NCI-H2227 treated with DMSO at 0.1 percent for 48 hours (cell line): ENCODE results near the gene NR1H2.
"Not testable (repeated sequence)": the region's sequence is repeated elsewhere in the genome, so short reads cannot be mapped to it uniquely, and the experiment has no call there.

Source experiments
- DNase-seq: peaks from one replicate; lab custom pipeline; 2025; lab: John Stamatoyannopoulos, UW

NR1H2 gene

DNA sequence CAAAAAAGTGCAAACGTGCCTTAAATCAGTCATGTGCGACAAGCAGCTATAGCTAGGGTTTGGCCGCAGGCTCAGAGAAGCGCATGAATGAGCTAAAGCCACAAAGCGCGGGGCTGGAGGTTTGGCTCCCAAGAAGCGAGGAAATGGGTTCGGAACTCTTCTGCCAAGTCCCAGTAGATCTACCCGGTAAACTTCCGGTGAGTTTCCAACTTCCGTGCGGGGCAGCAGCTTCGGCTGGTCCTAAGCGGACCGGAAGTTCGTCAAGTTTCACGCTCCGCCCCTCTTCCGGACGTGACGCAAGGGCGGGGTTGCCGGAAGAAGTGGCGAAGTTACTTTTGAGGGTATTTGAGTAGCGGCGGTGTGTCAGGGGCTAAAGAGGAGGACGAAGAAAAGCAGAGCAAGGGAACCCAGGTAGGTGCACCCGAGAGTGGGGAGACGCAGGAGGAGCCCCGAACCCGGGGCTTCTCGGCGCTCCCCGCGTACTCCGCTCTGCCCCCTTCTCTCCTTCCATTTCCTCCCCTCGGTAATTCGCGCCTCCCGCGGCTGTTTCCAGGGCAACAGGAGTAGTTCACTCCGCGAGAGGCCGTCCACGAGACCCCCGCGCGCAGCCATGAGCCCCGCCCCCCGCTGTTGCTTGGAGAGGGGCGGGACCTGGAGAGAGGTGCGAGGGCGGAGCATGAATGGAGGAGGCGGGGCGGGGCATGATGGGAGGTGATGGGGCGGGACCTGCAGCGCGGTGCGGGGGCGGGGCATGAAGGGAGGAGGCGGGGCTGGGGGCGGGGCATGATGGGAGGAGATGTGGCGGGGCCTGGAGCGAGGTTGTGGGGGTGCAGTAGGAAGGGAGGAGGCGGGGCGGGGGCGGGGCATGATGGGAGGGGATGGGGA, at the start of gene NR1H2:
Gene NR1H2, plus strand, starts transcription at position 292 of the 885 bp plus-strand sequence. CDS start 1,149 bp downstream, outside the sequence.
- peak; percentile 87 for DNase-seq

DNA sequence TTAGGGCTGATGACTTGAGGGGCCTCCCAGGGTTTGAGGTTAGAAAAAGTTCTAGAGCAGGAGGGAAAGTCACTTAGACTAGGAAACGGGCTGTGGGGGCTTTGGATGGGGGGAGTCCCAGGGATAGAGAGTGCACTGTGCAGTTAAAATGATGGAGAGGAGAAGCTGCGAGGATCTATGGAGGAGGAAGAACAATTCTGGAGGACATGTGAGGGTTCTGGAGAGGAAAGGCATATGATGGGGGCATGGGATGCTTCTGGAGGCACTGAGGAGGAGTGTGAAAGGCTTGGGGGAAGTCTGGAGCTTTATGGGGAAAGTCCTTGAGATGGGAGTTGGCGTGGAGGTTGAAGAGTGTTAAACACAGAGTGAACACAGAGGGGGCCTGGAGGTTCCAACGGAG, 49.2 kb upstream of the NR1H2 start:
- no peak for DNase-seq

DNA sequence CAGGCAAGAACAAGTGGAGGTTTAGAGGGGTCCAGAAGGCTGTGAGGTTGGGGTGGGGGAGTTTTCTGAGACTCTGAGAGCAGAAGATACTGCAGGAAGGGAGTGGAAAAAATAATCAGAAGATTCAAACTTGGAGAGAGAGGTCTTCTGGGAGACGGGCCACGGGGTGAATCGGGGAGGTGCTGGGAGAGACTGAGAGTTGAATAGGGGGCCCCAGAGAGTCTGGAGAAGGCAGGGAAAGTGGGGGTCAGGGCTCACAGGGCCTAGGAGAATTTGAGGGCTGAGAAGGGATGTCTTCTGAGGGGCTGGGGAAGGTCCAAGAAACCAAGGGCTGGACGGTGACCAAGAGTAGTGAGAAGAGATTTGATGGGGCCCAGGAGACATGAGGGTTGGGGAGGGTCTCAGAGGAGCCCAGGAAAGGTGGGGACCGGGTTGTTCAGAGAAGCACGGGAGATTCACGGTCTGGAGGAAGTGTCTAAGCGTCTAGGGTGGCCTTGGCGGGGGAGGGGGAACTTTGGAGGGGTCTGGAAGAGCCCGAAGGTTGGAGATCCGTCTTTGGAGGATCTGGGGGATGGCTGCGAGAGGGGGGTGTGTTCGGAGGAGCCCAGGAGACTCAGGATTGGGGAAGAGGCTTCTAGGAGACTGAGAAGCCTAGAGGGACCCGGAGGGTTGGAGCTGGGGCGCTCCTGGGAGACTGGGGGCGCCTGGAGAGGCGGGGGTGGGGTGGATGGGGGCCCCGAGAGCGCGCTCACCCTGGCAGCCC, 48.6 kb upstream of the NR1H2 start:
- DNase-seq: no peak

DNA sequence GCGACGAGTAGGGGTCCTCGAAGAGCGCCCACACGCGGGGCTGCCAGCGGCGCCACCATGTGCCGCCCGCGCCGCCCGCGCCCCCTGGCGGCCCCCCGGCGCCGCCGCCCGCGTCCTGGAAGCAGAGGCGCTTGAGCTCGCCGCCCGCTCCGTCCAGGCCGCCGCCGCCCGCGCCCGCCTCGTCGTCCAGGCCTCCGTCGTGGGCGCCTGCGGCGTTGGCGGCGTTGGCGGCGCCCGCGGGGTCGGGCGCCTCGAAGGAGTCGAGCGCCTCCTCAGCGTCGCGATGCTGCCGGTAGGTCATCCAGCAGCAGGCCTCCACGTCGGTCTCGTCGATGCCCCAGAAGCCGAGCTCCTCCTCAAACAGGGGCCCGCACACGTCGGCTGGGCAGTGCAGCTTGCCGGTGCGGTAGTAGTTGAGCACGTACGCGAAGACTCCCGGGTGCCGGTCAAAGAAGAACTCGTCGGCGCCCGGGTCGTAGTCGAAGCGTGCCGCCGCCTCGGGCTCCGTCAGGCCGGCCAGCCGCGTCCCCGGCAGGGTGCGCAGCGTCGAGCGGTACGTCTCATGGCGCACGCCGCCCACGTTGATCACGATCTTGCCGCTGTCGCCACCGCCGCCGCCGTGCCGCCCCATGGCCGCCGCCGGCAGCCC, 47.9 kb upstream of the NR1H2 start:
- DNase-seq: no peak

DNA sequence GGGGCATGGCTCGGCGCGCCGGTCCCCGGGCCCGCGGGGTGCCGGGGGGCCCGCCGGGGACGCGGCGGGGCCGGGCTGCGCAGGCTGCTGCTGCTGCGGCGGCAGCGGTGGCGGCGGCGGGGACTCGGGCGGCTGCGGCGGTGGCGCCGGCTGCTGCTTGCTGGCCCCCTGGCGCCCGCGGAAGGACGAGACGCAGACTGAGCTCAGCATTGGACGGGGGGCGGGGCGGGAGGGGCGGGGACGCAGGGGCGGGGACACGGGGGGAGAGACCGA, 47.4 kb upstream of the NR1H2 start:
- no peak for DNase-seq

DNA sequence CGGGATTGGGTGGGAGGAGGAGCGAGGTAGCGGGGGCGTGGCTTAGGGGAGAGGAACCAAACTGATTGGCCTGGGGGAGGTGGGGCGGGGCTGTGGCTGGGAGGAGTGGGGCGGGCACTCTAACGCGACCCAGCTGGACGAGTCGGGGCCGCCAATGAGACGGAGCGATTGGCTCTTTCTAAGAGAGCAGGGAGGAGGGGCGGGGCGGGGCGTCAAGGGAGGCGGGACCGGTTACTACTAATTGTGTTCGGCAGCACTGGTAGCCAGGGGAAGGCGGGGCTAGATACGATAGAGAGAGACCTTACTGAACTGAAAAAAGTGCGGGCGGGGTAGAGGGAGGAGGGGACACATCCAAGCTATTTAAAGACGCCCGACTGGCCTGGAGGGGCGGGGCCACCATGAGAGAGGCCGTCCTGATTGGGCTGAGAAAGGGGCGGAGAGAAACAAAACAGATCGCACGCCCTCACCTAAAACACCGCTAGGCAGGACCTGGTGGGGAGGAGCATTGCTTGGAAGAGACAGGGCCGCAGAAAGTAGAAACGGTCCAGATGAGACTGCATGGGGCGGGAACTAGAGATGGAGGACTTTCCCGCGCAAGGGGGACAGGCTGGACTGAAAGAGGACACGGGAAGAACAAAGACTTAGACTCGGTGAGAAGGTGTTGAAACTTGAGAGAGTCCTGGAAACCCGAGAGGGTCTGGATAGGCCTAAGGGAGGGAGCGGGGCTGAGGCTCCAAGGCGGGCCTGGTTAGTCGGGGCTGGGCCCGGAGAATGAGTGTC, 46.9 kb upstream of the NR1H2 start, which contains the start of gene KCNC3:
Gene KCNC3, minus strand, starts transcription at position 232 of the 780 bp plus-strand sequence. CDS start 295 bp downstream, outside the sequence.
- peak; percentile 98 for DNase-seq

DNA sequence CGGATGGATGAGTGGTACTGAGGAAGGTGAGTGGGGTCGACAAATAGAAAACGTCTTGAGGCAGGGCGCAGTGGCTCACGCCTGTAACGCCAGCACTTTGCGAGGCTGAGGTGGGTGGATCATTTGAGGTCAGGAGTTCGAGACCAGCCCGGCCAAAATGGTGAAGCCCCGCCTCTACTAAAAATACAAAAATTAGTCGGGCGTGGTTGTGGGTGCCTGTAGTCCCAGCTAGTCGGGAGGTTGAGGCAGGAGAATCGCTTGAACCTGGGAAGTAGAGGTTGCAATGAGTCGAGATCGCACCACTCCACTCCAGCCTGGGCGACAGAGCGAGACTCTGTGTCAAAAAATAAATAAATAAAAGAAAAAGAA, 46.3 kb upstream of the NR1H2 start:
- DNase-seq: not testable (repeated sequence)

DNA sequence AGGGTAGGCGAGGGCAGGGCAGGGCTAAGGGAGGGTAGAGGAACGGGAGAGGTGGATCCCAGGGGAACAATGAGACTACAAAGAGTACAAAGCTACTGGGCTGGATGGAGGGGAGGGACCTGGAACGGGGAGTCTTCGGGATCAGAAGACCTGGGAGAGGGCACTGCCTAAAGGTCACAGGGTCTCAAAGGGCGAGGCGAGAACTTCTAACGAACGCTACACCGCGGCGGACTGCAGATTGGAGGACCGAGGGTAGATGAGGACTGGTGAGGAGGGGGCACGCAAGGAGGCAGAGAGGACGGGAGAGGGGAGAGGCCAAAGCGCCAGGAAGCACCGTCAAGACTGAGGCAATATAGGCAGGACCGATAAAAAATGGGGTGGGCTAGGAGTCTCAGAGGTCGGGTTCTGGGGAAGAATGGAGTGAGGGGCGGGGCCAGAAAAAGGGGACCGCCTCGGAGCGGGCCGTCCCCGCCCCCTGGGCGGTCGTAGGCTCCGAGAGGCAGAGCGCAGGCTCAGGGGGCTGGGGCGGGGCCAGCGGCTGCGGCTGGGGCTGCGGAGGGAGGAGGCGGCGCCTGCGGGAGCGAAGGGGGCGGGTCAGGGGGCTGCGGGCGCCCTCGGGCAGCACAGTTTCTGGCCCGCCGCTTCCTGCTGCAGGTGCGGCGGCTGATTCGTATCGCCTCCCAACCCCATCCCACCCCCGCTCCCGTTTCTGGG, 45.7 kb upstream of the NR1H2 start:
- peak; percentile 88 for DNase-seq

DNA sequence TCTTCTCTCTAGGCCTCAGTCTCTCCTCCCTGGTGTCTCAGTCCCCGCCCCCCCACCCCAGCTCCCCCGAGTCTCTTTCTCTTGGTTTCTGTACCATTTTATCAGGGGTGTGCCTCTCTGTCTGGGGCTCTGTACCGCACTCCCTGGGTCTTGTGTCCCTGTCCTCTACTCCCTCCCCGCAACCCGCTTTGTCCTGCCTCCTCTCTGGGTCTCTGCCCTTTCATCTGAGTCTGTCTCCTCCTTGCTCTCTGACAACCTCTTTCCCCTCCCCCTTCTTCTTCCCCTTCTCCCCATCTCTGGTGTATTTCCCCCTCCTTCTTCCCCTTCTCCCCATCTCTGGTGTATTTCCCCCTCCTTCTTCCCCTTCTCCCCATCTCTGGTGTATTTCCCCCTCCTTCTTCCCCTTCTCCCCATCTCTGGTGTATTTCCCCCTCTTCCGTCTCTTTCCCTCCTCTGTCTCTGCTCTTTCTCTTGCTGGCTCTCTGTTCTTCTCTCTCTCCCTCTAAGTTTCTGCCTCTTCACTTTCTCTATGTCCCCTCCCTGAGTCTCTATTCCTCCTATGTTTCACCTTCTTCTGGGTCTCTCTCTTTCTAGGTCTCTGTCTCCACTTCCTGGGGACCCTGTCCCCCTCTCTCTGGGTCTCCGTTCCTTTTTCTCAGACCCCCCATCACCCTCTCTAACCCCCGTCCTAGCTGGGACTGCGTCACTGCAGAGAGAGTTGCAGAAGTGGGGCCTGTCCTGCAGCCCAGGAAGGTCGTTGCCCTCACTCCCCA, 44.9 kb upstream of the NR1H2 start:
- no peak for DNase-seq

DNA sequence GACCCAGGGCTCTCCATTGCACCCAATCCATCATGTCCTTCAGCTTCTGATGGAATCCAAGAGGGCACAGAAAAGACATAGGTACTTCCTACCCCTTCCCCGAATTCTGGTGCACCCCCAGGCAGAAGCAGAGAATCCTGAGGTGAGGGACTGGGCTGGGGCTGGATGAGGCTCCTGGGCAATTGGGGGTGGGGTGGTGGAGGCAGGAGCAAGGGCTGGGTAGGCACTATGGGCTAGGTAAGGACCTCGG, 44.3 kb upstream of the NR1H2 start:
- DNase-seq: no peak

DNA sequence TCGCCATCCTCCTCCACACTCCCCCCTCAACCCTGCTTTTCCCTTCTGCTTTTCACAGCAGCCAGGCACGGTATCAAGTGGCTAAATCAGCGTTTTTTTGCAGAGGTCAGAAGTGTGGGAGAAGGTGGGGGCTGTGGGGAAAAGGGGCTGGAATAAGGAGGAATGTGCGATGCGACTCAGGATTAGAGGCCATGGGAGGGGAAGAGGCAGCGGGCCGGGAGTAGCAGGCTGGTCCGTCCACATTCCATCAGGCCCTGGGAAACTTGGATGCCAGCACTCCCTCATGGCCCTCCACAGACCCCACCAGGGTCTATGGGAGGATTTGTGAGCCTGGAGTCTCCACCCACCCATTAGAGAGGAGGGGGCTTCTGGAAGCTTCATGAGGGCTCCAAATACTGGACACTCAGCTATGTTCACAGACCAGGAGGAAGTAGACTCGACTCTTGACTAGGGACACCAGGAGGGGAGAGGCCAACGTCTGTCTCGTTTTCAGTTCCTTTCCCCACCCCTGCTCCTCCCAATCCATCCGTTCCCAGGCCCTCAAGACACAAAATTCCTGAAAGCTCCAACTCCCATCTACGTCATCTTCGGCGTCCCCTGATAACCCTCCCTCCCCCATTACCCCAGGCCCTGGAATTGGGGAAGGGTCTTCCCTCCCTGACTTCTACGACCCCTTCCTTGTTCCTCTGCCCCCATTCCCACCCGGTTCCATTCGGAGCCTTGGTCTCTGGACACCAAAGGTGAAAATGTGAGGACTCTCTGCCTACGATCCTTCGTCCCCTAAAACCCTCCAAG, 43.8 kb upstream of the NR1H2 start:
- peak; percentile 3 for DNase-seq

DNA sequence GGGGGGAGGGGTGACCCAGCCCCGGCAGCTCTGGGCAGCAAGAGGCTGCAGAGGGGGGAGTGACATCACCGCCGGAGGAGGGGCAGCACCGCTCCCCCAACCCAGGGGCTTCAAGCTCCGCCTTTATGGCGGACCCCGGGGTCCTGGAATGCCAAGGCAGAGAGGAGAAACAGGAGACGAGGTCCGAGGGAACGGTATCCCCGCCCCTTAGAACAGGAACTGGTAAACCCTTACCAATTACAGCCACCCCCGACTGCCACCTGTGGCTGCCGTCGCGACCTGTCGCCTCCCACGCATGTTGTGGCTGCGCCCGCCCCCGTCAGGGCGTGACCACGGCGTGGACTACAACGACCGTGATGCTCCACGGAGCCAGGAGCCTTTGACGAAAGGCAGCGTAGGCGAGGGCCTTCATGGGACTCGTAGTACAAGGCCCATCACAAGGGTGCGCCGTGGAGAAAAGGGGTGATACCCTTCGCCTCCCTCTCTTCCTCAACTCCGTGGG, 43.0 kb upstream of the NR1H2 start:
- peak; percentile 96 for DNase-seq

DNA sequence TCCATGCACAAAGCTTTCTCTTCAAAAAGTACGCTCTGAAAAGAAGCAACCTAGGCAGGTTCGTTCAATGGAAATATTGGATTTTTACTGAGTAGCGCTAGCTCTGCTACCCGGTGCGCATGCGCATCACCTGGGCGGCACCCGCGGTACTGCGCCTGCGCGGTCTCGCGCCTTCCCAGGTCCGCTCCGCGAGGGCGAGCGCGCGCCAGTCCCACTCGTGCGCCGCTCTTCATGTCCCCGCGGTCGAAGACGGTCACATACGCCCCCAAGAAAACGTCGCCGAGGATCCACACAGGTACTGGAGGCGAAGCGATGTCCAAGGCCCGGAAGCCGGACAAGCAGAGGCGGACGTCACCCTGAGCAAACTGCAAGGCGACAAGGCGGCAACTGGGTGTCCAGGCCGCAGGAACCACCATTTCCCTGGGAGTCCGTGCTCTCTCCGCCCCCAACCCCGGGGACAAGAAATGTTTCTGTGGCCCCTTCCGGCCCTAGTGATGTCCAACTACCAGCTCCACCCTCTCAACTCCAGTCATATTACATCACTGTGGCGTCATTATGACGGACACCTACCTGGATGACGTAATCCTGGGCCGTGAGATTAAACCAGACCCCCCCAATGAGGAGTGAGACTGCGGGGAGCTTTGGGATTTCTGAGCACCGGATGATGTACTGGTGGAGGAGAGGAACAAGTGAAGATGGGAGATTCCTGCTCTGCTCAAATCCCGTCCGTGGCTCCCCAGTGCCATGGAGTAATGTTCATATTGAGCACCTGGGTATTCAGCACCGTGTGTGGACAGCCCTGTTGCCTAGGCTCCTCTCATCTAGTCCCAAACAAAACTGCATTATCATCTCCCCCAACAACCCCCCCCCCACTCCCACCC, 42.3 kb upstream of the NR1H2 start:
- DNase-seq: peak; percentile 96

DNA sequence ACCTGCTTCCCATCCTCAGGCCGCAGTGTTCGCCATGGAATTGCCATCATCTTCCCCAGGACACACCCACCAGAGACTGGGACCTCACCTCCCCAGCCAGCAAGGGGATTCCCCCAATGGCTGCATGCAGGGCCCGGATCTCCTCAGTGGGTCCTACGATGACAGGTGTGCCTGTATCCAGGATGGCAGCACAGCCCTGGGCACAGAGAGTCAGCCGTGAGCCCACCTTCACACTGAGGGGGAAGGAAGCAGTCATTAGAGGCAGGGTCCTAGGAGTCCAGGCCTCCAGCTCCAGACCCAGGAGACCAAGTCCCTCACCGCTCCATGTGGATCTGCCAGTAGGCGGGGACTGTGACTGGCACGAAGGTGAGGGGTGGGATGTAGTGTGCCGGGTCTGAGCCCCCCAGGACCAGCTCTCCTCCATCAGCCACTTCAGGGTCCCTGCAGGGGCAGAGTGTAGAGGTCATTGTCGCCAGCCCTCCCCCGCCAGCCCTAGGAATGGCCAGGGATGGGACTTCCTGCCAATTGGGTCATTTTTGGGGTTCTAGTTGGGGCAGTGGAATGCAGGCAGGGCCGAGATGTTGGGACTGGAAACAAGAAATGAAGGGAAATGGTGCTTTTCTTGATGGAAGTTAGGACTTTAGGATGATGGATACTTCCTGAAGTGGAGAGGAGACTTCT, 41.4 kb upstream of the NR1H2 start:
- DNase-seq: no peak

DNA sequence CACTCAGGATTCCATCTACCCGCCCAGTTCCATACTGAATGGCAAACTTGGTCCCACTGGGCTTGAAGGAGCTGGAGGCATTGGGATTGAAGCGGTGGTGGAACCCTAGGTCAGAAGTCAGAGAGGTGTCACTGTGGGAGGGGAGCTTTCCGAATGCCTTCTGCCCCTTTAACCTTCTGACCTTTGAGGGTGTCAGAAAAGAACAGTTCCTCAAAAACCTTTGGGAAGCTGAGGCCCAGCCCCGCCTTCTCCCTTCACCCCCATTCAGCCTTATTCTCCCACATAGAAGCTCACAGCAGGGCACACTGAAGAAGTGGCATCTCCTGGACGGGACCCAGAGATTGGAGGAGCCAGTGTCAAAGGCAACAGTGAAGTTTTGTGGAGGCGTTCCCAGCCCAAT, 39.2 kb upstream of the NR1H2 start:
- not testable (repeated sequence) for DNase-seq

DNA sequence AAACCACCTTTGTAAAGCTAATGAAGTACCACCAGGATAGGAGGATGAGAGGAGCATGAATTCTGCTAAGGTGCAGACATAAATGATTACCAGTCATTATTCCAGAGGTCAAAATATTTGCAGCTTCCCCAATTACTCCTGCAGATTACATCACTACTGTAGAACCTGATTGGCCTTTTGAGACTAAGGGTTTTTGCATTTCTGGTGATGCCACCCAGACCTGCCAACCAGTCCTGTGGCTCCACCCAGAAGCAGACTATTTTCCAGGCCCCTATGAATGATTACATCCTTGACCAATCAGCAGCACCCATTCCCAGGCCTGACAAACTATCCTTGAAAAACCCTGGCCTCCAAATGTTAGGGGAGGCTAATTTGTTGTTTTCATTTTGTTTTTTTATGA, 35.9 kb upstream of the NR1H2 start:
- no peak for DNase-seq

DNA sequence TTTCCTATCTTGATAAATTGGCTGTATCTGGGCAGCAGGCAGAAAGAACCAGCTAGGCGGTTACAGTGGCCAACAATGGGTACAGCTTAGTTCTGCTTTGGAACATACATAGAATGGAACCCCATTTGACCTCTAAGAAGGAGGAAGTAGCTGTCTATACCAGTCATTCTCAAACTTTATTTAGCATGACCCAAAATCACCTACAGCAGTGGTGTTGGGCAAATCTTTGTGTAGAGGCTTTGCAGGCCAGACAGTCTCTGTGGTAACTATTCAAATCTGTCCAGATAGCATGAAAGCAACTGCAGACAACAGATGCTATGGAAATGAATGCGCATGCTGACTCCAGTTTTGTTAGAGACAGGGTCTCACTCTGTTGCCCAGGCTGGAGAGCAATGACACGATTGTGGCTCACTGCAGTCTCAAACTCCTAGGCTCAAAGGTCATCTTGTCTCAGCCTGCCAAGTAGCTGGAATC, 35.1 kb upstream of the NR1H2 start:
- no peak for DNase-seq

DNA sequence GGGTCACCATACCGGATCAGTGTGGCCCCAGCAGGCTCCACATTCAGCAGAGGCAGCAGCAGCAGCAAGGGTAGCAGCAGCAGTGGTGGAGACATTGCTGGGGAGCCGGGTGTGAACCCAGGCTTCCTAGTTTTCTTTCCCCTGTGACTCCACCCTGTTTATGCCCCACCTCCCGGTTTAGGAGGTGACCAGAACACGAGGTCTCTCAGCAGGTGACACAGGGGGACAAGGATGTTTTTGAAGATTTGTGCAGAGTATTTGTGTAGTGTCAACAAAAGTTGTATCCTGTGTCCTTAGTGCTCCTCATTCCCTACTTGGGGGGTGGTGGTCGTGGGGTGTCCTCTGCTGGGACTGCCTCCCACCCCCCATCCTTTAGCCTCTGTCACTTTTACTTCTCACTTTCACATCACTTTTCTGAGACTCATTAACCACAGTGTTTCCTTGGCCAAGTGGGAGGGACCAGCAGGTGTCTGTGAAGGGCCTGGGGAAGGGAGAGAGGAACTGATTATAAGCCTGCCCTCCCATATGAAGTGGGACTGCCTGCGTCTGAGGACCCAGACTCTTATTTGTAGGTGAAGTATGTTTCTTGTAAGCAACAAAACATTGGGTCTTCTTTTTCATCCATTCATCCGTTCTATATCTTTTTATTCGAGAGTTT, 31.5 kb upstream of the NR1H2 start:
- DNase-seq: no peak
